HG03571 (cell line): ENCODE results near the gene MYL6.

ENCODE experiments used
- ATAC-seq: cut with Tn5 transposase; IDR thresholded peaks from one replicate; pipeline ENCODE4 v1.9.1; 2021; ENCODE audit not compliant: unreplicated experiment

The MYL6 gene

GRCh38 chr12:56129206-56129941, 28.8 kb upstream of the MYL6 start:
- no peak for ATAC-seq

GRCh38 chr12:56129942-56130495, 28.1 kb upstream of the MYL6 start:
- no peak for ATAC-seq

DNA sequence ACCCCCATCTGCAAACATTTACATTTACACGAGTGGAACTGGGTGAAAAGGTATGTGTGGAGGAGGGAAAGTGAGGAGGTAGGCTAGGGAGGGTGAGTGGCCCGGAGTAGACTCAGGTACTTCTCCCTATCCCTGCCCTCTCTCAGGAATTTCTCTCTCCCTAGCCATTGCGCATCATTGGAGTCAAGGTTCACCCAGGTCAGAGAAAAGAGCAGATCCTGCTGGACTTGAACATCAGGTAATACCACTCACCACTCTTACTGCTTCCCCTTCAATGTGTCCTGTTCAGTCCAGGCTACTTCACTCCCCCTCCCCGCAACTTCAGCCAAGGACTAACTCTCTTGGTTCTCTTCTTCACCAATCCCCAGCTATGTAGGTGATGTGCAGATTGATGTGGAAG, 27.3 kb upstream of the MYL6 start:
- no peak for ATAC-seq

- ATAC-seq = no peak
Observed at GRCh38 chr12:56134897-56135296, 23.3 kb upstream of the MYL6 start.

DNA sequence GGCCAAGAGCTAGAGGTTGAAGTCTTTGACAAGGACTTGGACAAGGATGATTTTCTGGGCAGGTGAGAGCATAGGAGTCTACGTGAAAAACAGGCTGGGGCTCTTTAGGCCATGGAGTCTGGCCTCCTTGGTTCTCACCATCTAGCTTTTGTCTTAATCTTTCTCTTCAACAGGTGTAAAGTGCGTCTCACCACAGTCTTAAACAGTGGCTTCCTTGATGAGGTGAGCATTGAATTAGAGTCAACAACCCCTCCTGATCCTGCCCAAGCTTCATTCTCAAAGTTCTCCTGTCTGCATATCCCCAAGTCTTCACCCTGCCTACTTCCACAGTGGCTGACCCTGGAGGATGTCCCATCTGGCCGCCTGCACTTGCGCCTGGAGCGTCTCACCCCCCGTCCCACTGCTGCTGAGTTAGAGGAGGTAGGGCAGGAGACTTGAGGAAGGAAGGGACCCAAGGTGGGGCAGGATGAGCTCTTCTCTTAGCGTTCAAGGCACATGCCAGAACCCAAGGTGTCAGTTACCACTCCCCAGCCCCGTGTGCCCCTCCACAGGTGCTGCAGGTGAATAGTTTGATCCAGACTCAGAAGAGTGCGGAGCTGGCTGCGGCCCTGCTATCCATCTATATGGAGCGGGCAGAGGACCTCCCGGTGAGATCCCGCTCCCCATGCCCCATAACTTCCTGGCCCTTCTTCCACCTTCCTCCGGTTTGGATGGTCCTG, 20.1 kb upstream of the MYL6 start:
- ATAC-seq = no peak

DNA sequence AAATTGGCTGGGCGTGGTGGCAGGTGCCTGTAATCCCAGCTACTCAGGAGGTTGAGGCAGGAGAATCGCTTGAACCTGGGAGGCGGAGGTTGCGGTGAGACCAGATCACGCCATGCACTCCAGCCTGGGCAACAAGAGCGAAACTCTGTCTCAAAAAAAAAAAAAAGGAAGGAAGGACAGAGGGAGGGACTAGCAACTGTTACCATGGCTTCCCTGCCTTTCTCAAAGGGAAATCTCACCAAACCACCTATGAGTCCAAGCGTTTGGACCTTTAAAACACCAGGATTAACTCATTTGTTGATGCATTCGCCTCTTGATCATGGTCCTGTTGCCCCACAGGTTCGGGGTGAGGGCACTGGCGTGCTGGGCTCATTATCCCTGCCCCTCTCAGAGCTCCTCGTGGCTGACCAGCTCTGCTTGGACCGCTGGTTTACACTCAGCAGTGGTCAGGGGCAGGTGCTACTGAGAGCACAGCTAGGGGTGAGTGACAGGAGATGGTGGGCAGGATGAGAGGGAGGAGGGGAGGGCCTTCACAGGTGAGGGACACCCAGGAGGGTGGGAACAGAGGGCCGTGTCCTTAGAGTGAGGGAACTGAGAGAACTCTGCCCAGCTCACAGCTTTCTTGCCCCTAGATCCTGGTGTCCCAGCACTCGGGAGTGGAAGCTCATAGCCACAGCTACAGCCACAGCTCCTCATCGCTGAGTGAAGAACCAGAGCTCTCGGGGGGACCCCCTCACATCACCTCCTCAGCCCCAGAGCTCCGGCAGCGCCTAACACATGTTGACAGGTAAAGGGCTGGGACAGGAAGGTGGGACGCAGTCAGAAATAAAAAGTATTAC, 16.0 kb upstream of the MYL6 start:
- ATAC-seq = no peak

DNA sequence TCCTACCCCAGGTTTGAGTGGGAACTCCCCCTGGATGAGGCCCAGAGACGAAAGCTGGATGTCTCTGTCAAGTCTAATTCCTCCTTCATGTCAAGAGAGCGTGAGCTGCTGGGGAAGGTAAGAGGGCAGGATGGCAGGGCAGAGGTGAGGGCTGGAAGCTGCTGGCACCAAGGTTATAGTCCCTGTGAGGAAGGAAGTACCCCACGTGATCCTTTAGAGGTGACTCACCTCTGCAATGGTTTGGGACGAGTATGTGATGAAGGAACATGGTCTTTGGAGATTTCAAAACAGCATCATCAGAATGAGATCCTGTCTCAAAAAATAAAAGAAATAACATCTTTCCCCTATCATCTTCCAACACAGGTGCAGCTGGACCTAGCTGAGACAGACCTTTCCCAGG, 14.9 kb upstream of the MYL6 start:
- no peak for ATAC-seq

DNA sequence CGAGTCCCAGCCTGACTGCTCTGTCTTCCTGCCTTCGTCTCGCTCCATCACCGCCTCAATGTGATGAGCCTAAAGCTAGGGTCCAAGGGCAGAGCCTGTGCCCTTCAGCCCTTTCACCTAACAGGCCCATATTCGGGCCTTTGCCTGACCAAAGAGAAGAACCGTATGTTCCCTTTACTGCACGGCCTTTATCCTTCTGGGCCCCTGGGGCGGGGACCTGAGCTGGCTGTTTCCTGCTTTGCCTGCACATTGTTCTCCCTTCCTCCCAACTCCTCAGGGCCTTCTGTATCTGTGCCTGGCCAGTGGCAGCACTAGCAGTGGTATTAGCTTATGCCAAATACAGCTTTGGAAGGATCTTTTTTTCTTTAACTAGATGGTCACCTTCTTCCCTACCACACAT, 14.3 kb upstream of the MYL6 start:
- ATAC-seq = no peak

GRCh38 chr12:56145217-56145616, 12.9 kb upstream of the MYL6 start:
- ATAC-seq = no peak

- ATAC-seq = no peak
Observed at GRCh38 chr12:56146492-56147460, 11.4 kb upstream of the MYL6 start.

- ATAC-seq = no peak
Observed at GRCh38 chr12:56150563-56150962, 7.6 kb upstream of the MYL6 start.

DNA sequence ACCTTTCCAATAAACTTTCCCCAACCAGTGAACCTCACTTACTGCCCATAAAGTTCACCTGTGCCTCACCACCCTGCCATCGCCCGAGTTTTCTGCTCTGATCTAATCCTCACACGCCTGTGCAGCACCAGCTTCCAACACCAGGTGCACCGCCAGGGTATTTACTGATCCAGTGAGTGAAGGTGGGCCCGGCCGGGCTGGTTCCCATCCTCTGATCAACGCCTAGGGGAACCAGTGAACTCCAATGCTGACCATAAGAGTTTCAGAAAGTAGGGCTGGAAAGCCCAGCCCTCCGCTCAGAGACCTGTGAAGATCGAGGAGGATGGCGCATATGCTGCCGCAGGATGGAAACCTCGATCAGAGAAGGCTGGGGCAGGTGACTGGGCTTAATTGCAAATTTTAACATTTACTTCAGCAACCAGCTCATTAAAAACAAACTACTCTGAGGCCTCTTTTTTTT, 6.5 kb upstream of the MYL6 start:
- ATAC-seq = peak; percentile 52

GRCh38 chr12:56152132-56152755, 5.9 kb upstream of the MYL6 start, which contains the start of gene MYL6B:
Gene MYL6B, plus strand, starts transcription at chr12:56152587. Its CDS starts 1,332 bp downstream, at chr12:56153919.
- ATAC-seq = peak; percentile 79

DNA sequence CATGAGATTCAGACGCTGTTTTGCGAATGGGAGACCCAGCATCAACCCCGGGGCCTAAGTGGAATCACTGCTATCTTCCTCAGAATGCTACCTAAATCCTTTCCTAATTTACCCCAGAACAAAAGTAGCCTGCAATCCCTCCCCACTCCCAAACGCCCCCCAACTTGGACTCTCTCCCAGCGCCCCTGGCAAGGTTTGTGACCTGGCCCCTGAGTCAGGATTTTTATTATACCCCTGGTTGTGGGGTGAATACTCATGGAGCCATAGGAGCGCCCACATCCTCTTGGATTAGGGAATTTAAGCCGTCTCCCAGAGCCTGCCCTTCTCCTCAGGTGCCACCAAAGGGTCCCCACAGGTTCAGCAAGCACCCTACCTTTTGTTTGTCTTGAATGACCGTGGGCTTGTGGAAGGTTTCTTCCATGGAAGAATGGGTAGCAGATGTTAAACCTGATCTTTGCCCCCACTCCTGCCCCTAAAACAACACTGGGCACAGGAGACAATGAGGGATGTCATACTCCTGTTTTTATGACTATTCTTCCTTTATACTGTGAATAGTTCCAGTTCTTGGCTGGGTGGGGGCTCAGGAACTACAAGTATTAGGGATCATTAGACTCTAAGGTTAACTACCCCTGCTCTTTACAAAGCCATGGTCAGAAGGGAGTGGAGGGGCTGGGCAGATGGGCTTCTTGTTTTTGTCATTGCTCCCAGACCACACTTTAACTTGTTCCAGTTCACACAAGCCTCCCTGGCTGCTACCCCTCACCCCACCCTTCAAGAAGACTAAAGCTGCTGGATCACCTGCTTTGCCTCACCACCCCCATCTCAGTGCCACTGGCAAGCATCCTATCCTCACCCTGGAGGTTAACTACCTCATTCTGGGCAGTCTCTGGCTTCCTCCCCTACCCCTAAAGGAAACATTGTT, 5.1 kb upstream of the MYL6 start:
- ATAC-seq = no peak

DNA sequence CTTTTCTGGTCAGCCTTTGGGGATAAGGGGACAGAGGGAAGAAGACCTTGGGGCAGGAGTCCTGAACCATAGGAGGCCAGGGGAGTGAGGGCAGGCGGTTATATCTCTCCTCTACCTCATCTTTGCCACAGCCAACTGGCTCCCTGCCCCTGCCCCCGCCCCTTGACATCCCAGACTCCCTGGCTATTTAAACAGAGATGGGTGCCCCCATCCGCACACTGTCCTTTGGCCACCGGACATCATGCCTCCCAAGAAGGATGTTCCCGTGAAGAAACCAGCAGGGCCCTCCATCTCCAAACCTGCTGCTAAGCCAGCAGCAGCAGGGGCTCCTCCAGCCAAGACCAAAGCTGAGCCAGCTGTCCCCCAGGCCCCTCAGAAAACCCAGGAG, 4.5 kb upstream of the MYL6 start:
- no peak for ATAC-seq

- ATAC-seq = no peak
Observed at GRCh38 chr12:56154246-56154771, 3.9 kb upstream of the MYL6 start.

DNA sequence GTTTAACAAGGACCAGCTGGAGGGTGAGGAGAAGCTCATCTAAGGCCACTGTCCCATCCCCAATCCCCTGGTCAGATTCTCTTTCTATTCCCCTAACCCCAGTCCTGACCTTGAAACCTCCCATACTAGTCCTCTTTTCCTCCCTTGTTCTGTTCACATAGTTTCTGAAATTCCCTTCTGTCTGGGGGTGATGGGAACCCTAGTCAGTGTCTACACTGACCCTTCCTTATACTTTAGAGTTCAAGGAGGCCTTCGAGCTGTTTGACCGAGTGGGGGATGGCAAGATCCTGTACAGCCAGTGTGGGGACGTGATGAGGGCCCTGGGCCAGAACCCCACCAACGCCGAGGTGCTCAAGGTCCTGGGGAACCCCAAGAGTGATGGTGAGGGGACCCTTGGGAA, 3.3 kb upstream of the MYL6 start:
- no peak for ATAC-seq

DNA sequence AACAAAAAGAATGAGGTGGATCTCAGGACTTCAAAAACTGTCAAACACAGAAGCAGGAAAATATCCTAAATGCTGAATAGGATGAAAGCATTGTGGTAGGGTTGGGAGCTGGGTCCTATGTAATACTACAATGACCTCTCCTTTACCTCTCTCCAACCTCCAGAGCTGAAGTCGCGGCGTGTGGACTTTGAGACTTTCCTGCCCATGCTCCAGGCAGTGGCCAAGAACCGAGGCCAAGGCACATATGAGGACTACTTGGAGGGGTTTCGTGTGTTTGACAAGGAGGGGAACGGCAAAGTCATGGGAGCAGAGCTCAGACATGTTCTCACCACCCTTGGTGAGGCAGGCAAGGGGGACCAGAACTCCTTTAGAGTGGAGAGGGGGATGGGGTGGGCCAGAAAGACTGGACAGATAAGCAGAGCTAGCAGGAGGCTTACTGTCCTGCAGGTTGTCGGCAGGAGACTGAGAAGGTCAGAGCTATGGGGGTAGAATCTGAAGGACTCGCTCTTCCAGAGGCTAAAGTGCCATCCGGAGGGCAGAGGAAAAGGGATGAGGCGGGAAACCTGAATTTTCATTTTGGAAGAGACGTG, 2.8 kb upstream of the MYL6 start:
- no peak for ATAC-seq
